ENCODE results near the gene GPA33. TPM values are rescaled to one million over a fixed set of nuclear protein-coding genes. Genes with fewer than 3 reads are reported as not detected.

The GPA33 gene
- polyA plus RNA-seq, 2 of the 4 experiments (the other 2 are of a cell fraction): not detected

GRCh38 chr1:167137793-167138510 is 47.8 kb upstream of the GPA33 start:
- no peak overlapping the region; a peak in 1 of 6 replicates for H3K27ac ChIP-seq
- WGBS (ENCODE audit: missing lambda C conversion rate): 46% methylated on average over 3 of the region's 3 CpGs
- FAIRE-seq: no peak
- no peak overlapping the region for H3K4me3 ChIP-seq
- DNase-seq (ENCODE audit: low read depth in 1 of 2, low spot score in 1 of 2): no peak
- CTCF ChIA-PET: interaction anchor here (0.9 to 1.4 kb wide), 4 partner anchors 8 to 305 kb away, joined by 3 read pairs; partner anchors contain the start of gene POU2F1
- POLR2A ChIA-PET: no interaction called here
- peaks cover 8% of the 10 kb centered on the region; the same call in 1 of the 3 replicates for H3K4me1 ChIP-seq
- ATAC-seq: no peak
- TF ChIP-seq HOXA7 (CRISPR knock-in tag; IDR thresholded peaks at IDR 0.05) (no peak), REST (IDR thresholded peaks at IDR 0.05) (no peak), SMC3 (IDR thresholded peaks at IDR 0.05) (no peak), RCOR1 (IDR thresholded peaks at IDR 0.05; ENCODE audit: low read depth, low read length) (no peak), PBX3 (IDR thresholded peaks at IDR 0.05) (no peak), HDAC2 (IDR thresholded peaks at IDR 0.05) (no peak), JUN (IDR thresholded peaks at IDR 0.05) (no peak)
- H3K4me2 ChIP-seq: no peak overlapping the region
- H3K9me3 ChIP-seq: no peaks in the 10 kb centered on the region

GRCh38 chr1:167137332-167137781 is 47.2 kb upstream of the GPA33 start:
- WGBS (ENCODE audit: missing lambda C conversion rate): 43% methylated on average over 6 of the region's 6 CpGs
- no peak overlapping the region for H3K4me3 ChIP-seq
- no peak overlapping the region for H3K4me2 ChIP-seq
- no peaks in the 10 kb centered on the region for H3K9me3 ChIP-seq
- POLR2A ChIA-PET: no interaction called here
- DNase-seq (ENCODE audit: low read depth in 1 of 2, low spot score in 1 of 2) (no peak), FAIRE-seq (no peak), ATAC-seq (no peak)
- CTCF ChIA-PET: interaction anchor here (0.9 to 1.3 kb wide), 3 partner anchors 13 to 83 kb away, joined by 3 to 4 read pairs (median 3); partner anchors contain the start of gene POU2F1
- TF ChIP-seq RFX5 (IDR thresholded peaks at IDR 0.05) (no peak), PBX3 (IDR thresholded peaks at IDR 0.05) (no peak), MYC (IDR thresholded peaks at IDR 0.05; ENCODE audit: borderline replicate concordance, low read length) (no peak), HEYL (CRISPR knock-in tag; IDR thresholded peaks at IDR 0.05) (no peak), RAD21 (conservative IDR thresholded peaks at IDR 0.05 in 1 of 2, IDR thresholded peaks at IDR 0.05 in 1 of 2) (no peak), CTCF (IDR thresholded peaks at IDR 0.05) (no peak)
- peaks cover 8% of the 10 kb centered on the region; the same call in 1 of the 3 replicates for H3K4me1 ChIP-seq
- peak overlapping the region in 1 of 2 experiments; percentile 49; a peak in 1 of 6 replicates for H3K27ac ChIP-seq
